Ishikawa (cell line): ENCODE data around the gene POLR1E.

ENCODE experiments used
- EP300 ChIP-seq: IDR thresholded peaks from 2 replicates; pipeline ENCODE4 v1.6.1; 2012; ENCODE audit warnings: borderline replicate concordance
- YY1 ChIP-seq: IDR thresholded peaks from 2 replicates; pipeline ENCODE4 v1.6.1; 2012; ENCODE audit warnings: low read depth
- TF ChIP-seq, protein P1 (sequence below): IDR thresholded peaks from 2 replicates; pipeline ENCODE4 v1.6.1; 2012
- TF ChIP-seq, protein P2 (sequence below): IDR thresholded peaks from 2 replicates; pipeline ENCODE4 v1.6.1; 2012; ENCODE audit warnings: low read depth, mild to moderate bottlenecking

DNA sequence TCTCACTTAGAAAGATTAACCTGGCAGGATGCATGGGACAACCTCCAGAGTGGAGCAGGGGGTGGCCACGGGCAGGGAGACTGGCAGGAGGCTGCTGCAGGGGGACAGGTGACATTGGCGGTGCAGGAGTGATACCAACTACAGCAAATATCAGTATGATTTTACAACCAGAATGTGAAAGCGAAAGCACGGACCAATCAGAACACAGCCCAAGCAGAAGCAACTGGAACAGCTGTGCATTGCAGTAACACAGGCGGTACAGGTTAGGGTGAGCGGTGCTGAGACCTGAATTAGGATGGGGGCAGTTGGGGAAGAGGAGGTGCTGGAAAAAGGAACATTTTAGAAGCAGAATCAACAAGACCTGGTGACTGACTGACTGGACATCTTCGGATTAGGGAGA lies 29.3 kb downstream of the POLR1E start:
- TF ChIP-seq EP300 (no peak), YY1 (no peak)
- TF ChIP-seq, protein P1, sequence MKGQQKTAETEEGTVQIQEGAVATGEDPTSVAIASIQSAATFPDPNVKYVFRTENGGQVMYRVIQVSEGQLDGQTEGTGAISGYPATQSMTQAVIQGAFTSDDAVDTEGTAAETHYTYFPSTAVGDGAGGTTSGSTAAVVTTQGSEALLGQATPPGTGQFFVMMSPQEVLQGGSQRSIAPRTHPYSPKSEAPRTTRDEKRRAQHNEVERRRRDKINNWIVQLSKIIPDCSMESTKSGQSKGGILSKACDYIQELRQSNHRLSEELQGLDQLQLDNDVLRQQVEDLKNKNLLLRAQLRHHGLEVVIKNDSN: no peak
- TF ChIP-seq, protein P2, sequence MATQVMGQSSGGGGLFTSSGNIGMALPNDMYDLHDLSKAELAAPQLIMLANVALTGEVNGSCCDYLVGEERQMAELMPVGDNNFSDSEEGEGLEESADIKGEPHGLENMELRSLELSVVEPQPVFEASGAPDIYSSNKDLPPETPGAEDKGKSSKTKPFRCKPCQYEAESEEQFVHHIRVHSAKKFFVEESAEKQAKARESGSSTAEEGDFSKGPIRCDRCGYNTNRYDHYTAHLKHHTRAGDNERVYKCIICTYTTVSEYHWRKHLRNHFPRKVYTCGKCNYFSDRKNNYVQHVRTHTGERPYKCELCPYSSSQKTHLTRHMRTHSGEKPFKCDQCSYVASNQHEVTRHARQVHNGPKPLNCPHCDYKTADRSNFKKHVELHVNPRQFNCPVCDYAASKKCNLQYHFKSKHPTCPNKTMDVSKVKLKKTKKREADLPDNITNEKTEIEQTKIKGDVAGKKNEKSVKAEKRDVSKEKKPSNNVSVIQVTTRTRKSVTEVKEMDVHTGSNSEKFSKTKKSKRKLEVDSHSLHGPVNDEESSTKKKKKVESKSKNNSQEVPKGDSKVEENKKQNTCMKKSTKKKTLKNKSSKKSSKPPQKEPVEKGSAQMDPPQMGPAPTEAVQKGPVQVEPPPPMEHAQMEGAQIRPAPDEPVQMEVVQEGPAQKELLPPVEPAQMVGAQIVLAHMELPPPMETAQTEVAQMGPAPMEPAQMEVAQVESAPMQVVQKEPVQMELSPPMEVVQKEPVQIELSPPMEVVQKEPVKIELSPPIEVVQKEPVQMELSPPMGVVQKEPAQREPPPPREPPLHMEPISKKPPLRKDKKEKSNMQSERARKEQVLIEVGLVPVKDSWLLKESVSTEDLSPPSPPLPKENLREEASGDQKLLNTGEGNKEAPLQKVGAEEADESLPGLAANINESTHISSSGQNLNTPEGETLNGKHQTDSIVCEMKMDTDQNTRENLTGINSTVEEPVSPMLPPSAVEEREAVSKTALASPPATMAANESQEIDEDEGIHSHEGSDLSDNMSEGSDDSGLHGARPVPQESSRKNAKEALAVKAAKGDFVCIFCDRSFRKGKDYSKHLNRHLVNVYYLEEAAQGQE: no peak
